HG02678 (cell line): Measurements from ENCODE around the gene LDAH.
"Not testable (repeated sequence)": the region's sequence is repeated elsewhere in the genome, so short reads cannot be mapped to it uniquely, and the experiment has no call there.

Experiments
- ATAC-seq: cut with Tn5 transposase; IDR thresholded peaks from one replicate; pipeline ENCODE4 v1.9.1; 2021; ENCODE audit warnings: mild to moderate bottlenecking, moderate library complexity; ENCODE audit not compliant: unreplicated experiment

The LDAH gene

DNA sequence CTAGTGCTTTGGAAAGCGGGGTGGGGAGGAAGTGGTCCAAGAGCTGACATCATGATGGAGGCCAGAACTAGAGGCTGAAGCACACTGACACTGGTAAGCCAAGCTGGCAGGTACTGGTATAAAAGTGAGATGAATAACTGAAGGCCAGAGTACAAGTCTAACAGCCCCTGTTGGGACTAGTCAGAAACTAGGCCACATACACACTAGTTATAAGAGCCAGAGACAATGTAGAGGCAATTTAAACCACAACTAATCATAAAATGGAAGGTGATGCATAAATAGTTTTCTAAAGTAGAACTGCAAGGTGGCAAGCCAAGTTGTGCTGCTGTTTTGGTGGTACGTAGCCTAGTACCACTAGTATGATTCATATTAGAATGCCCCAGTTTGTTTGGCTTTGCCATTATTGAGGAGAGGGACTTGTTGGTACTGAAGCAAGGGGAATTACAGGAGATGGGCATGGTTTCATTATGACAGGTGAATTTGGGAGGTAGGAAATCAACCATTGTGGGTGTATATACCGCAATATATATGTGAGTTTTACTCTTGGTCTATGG is 98.3 kb downstream of the LDAH start:
- ATAC-seq = no peak

DNA sequence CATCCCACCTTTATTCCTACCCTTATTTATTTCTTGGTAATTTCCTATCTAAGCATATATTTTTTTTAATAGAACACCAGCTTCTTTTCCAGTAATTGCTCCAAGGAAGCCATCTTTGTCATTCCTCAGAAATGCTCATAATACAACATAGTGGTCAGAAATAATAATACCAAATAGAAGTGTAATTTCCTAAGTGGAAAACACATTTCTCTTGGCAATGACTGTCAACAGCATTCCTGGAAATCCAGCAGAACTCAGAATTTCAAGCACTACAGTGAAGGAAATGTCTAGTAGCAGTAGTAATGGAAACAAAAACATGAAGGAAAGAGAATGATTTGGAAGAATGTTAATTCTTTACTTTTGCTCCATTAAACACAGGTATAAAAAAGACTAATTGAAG is 99.4 kb downstream of the LDAH start:
- no peak for ATAC-seq

DNA sequence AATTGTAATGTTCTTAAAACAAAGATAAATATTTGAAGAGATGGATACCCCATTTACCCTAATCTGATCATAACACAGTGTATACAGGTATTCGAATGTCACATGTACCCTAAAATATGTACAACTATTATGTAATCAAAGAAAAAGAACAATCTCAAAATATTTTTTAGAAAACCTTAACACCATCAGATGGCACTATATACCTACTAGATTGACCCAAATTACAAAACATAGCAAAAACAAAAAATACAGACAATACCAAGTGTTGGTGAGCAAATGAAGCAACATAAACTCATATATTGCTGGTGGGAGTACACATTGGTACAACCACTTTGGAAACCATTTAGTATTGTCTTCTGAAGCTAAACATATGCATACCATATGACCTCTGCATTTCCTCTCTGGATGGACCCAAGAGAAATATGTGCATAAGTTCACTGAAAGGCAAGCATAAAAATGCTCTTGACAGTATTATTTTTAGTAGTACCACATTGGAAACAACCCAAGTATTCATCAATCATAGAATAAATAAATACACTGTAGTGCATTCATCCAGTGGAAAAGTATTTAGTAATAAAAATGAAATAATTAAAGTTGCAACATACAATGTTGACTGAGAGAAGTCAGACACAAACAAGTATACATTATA is 100.2 kb downstream of the LDAH start:
- no peak for ATAC-seq

DNA sequence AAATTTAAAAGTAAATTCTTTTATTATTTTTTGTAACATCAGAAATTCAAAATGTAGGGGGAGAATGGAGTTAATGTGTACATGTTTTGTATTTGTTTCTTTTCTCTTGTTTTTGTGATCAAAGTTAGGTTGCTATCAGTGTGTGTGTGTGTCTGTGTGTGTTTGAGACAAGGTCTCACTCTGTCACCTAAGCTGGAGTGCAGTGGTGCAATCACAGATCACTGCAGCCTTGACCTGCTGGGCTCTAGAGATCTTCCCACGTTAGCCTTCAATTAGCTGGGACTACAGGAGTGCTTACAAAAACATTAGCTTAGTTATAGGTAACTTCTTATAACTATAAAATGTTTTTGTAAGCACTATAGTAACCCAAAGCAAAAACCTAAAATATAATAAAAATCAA is 105.3 kb downstream of the LDAH start:
- ATAC-seq = no peak

DNA sequence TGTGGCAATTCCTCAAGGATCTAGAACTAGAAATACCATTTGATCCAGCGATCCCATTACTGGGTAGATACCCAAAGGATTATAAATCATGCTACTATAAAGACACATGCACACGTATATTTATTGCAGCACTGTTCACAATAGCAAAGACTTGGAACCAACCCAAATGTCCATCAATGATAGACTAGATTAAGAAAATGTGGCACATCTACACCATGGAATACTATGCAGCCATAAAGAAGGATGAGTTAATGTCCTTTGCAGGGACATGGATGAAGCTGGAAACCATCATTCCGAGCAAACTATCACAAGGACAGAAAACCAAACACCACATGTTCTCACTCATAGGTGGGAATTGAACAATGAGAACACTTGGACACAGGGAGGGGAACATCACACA is 106.7 kb downstream of the LDAH start:
- not testable (repeated sequence) for ATAC-seq

DNA sequence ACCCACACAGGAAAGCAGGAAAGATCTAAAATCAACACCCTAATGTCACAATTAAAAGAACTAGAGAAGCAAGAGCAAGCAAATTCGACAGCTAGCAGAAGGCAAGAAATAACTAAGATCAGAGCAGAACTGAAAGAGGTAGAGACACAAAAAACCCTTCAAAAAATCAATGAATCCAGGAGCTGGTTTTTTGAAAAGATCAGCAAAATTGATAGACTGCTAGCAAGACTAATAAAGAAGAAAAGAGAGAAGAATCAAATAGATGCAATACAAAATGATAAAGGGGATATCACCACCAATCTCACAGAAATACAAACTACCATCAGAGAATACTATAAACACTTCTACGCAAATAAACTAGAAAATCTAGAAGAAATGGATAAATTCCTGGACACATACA is 108.5 kb downstream of the LDAH start:
- not testable (repeated sequence) for ATAC-seq

DNA sequence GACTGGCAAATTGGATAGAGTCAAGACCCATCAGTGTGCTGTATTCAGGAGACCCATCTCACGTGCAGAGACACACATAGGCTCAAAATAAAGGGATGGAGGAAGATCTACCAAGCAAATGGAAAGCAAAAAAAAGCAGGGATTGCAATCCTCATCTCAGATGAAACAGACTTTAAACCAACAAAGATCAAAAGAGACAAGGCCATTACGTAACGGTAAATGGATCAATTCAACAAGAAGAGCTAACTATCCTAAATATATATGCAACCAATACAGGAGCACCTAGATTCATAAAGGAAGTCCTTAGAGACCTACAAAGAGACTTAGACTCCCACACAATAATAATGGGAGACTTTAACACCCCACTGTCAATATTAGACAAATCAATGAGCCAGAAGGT is 109.3 kb downstream of the LDAH start:
- not testable (repeated sequence) for ATAC-seq

DNA sequence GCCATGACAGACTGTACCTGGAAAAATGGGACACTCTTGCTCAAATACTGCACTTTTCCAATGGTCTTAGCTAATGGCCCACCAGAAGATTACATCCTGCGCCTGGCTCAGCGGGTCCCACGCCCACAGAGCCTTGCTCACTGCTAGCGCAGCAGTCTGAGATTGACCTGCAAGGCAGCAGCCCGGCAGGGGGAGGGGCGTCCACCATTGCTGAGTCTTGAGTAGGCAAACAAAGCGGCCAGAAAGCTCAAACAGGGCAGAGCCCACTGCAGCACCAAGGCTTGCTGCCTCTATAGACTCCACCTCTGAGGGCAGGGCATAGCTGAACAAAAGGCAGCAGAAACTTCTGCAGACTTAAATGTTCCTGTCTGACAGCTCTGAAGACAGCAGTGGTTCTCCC is 111.3 kb downstream of the LDAH start:
- not testable (repeated sequence) for ATAC-seq

DNA sequence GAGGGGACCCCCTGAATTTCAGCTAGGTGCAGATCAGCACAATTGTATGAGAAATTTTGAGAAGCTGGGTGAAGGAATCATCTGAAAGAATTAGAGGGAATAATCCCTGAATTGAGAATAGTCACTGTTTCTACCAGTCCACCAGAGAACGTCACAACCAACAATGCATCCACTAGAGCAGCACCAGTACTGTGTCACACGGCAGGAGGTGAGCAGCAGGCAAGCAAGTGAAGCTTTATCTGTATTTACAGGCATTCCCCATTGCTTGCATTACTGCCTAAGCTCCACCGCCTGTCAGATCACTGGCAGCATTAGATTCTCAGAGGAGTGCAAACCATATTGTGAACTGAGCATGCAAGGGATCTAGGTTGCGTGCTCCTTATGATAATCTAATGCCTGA is 115.3 kb downstream of the LDAH start:
- ATAC-seq = no peak

DNA sequence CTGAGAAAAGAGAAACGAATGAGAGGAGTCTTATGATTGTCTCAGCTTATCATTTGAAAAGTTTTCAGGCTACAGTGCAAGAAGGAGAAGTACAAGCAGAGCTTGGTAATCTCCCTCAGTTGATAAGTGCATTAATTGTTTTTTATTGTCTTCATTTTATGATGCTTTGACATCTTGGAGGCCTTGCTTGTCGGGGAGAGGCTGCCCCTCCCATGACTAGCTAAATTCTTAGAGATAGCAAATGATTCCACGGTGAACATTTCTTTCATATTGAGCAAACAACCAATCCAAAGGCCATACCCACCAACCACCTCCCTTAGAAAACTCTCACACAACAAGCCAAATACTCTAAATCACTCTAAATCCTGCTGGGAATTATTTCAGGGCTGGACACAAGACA is 116.1 kb downstream of the LDAH start:
- no peak for ATAC-seq

DNA sequence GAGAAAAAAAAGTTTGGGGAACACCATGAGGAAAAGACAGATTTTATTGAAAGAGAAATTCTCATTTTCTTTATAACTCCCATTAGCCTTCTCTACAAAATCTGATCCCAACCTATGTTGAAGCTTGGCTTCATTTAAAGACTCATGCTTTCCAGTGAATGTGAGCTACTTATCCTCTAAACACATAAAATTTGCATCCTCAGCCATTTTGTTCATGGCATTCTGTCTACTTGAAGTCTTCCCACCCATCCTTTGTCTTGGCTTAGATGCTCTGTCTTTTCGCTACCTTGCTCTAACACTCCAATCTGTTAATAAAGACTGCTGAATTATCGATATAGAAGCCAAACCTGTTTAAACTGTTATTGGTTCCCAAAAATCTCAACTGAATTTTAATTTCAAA is 116.7 kb downstream of the LDAH start:
- ATAC-seq = no peak

DNA sequence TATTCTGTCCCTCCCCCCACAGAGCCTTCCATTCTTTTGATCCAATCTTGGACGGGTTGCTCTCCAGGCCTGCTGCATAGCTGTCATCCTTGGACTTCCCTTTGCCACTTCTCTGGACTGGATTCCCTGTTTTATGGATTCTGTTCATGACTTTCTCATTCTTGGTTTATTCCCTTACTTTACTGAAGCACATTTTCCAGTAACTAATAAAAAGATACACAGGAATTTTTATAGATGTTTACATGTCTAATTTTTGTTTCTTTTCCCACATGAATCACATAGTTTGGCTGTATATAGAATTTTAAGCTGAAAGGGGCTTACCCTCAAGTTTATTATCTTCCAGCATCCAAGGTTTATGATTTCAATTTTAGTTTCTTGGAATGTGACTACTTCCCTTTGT is 118.0 kb downstream of the LDAH start:
- ATAC-seq = no peak

DNA sequence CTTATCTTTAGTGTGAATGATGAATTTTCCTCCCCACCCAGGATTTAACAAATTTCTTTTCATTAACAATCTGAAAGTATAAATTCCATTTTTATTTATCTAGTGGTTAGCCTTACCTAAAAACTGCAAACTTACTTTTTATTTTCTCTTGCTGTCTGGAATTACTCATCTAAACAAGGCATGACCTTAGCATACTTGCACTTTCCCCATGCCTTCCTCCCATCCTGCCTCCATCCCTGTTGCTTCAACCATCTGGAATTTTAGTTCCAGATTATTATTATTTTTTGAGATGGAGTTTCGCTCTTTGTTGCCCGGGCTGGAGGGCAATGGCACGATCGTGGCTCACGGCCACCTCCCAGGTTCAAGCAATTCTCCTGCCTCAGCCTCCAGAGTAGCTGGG is 120.3 kb downstream of the LDAH start:
- ATAC-seq = no peak

DNA sequence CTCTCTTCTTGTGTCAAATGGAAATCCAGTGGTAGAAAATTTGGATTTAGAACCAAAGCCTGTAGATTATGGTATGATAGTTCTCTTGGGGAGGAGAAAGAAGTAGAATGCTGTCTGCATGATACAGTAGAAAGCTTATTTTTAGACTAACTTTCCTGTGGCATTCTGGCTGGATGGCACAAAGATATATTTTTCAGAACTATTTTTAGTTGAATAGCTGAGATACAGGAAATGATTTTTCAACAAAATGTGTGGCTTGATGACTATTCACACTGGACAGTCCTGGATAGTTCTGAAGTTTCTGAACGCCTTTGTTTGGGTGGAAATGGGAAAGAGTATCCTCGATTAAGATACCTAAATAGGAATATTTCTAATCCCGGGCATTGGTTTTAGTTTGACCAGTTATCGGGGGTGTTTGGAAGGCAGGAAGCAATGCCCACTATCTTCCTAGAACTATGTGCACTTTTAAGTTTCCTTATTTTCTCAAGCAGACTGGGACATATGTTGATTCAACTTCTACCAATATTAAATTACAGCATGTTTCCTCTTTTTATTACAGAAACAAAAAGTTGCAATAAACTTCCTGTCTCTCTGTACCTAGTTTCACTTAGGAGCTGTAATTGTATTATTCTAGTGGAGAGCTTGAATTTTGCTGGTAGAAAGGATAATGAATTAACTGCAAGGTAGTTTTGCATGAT is 123.8 kb downstream of the LDAH start:
- ATAC-seq = peak; percentile 40

DNA sequence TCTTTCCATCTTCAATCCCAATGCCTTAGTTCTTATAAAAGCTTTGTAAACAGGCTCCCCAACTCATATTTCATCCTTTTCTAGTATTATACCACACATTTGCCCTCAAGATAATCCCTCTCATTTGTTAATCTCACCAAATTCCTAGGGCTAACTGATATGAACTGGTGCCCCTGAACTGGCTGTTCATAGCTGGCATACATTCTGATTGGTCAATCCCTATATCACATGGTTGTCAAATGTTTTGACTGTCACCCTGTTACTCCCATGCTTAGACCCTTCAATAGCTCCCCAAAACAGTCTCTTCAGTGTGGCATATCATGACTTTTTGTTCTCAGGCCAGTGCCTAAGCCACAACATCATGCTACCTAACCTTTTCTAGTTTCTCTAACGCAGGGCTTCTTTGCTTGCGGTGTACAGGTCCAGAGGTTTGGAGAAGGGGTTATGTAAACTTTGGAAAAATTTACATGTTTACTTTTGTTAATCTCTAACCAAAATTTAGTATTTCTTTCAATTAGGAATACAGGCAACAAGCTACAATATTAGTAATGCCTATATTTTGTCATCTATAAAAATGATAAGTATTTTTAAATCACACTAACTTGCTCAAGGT is 125.5 kb downstream of the LDAH start:
- ATAC-seq = no peak

DNA sequence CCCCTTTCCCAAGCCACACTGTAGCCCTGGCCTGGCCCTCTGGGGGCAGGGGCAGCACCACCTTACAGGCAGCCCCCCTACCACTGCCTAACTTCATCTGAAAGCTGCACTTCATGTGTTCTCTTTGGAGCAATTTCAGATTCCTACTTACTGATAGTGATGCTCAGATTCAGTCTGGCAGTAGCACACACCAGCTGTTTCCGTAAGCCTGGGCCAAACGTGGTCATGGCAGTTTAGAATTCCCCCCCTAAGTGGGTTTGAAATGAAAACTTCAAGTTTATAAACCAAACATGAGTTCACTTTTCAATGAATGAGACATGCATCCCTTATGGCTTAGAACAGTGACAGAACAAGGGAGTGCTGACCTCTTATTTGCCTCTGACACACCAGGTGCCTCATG is 126.5 kb downstream of the LDAH start:
- ATAC-seq = no peak

DNA sequence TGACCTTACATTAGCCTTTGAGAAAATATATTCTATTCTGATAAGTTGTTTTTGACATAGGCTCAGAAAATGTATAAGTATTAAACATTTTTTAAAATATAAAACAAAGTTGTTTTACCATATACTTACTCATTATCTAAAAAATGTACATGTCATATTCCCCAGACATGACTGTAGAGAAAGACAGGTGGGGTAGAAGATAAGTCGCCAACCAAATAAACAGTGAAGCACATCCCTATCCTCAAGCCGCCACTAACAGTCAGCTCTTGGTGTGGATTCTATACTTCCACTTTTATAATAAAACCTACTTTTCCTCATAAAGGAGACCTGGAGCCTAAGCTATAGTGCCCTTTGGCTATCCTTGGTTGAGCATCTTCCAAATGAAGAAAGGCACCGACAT is 129.6 kb downstream of the LDAH start:
- ATAC-seq = no peak

DNA sequence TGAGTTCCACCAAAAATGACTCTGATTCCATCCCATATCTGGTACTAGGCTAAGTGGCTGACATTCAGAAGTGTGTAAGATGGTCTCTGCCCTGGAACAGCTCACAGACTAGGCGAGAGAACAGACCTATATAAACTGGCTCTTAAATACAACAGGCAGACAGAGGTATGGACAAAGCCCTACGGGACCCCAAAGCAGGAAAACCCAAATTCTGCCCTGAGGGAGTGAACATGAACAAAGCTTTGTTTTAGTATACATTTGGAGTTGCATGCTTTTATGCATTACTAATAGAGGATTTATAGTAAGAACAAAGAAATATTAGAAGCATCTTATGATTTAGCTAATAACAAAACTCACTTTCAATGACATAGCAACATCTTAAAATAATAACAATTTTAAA is 130.8 kb downstream of the LDAH start:
- no peak for ATAC-seq

DNA sequence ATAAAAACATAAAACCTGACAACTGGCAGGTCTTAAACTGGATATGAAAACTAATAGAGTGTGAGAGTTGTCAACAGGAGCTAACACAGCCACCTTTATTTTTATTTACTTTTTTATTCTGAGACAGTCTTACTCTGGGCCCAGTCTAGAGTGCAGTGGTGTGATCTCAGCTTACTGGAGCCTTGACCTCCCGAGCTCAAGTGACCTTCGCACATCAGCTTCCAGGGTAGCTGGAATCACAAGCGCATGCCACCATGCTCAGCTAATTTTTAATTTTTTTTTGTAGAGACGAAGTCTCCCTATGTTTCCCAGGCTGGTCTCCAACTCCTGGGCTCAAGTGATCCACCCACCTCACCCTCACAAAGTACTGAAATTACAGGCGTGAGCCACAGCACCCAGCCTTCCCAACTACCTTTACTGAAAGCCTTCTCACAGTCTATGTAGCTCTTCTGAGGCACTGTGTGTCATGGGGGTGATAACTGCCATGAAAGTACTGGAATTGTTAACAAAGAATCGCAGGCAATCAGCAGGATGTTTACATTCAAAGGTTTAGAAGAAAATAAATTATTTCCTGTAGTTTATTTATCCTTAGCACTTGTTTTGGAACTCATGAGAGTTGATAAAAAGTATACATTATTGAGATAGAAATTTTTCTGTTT is 131.7 kb downstream of the LDAH start:
- ATAC-seq = no peak

DNA sequence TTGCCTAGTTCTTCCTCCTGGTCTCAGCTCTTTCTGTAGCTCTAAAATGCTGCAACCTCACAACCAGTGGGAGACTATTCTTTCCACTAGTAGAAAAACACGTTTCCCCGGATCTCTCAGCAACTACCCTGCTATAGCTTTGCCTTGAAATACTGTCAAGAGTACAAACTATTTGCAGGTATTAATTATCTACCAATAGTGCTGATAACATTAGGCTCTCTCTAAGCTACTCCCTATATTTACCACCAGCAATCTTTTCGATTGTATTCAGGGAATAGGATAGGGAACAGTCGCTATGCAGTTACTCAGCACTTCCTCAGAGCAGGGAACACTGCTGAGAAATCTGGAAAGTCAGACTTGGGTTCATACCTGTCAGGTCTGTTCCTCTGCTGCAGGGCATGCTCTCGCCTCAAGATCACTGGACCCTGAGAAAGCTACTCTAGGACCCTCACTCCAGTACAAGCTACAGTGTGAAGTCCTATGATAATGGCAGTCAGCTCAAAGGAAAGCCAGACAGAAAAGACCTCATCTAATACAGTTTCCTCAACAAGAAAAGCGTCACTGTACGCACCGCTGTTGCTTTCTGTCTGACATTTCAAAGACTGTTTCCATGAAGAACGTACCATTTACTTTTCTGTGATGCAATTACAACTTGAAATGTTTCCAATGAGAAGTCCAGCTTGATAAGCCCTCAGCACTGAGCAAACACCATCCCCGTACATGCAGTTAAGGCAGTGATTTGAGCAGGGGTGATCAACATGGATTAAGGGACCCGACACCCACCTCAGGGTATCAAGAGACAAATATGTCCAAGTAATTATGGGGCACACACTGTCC is 133.3 kb downstream of the LDAH start:
- no peak for ATAC-seq
